Measurements from ENCODE around the gene NOL7. TPM values are rescaled to one million over a fixed set of nuclear protein-coding genes. Genes with fewer than 3 reads are reported as not detected.

Gene NOL7
- total RNA-seq, 1 donor from 2014 or later = 54.7 TPM

DNA sequence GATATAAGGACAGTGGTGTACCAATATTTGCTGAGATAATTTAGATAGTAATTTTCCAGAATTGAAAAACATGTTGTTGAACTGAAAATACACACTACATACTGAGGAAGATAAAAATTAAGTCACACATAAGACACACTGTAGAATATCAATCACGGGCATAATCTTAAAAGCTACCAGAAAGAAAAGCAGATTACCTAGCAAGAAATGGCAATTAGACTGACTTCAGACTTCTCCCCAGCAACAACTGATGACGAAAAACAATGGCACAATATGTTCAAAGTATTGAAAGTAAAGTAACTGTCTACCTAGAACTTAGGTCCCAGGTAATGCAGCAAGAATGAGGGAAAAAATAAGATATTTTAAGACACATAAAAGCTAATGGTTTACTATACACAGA is 46.5 kb downstream of the NOL7 start:
- Mint-ChIP-seq H3K9me3 (no peaks in the 10 kb centered on the region), H3K4me3 (no peak overlapping the region), H3K27me3 (ENCODE audit: low read depth) (no peaks in the 10 kb centered on the region), H3K27ac (ENCODE audit: unreplicated experiment) (no peak overlapping the region), H3K36me3 (ENCODE audit: low read depth) (peaks cover 4% of the 10 kb centered on the region), H3K4me1 (peaks cover 29% of the 10 kb centered on the region)
- TF ChIP-seq, protein P1, sequence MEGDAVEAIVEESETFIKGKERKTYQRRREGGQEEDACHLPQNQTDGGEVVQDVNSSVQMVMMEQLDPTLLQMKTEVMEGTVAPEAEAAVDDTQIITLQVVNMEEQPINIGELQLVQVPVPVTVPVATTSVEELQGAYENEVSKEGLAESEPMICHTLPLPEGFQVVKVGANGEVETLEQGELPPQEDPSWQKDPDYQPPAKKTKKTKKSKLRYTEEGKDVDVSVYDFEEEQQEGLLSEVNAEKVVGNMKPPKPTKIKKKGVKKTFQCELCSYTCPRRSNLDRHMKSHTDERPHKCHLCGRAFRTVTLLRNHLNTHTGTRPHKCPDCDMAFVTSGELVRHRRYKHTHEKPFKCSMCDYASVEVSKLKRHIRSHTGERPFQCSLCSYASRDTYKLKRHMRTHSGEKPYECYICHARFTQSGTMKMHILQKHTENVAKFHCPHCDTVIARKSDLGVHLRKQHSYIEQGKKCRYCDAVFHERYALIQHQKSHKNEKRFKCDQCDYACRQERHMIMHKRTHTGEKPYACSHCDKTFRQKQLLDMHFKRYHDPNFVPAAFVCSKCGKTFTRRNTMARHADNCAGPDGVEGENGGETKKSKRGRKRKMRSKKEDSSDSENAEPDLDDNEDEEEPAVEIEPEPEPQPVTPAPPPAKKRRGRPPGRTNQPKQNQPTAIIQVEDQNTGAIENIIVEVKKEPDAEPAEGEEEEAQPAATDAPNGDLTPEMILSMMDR (conservative IDR thresholded peaks at IDR 0.05) = no peak
- DNase-seq (ENCODE audit: low read depth, low spot score) = no peak

DNA sequence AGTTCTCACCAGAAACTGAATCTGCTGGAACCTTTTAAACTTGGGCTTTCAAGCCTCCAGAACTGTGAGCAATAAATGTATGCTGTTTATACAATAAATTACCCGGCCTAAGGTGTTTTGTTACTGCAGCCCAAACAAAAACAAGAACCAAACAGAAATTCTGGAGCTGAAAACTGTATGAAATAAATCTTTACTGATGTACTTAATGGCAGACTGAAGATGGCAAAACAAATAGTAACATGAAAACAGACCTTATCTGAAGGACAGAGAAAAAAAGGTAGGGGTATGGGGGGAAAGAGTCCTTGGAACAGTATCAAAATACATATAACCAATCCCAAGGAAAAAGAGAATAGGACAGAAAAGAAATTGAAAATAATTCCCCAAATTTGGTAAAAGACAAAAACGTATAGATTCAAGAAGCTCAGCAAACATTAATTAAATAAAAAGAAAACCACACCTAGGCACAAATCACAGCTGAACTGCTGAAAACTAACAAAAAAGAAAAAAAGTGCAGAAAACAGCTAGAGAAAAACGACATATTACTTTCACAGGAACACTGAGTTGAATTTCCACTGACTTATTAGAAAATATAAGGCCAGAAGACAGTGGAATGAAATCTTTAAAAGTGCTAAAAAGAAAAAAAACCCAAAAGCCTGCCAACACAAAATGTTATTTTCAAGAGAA is 47.7 kb downstream of the NOL7 start:
- no peak for DNase-seq (ENCODE audit: low read depth, low spot score)
- Mint-ChIP-seq H3K36me3 (ENCODE audit: low read depth) (peaks cover 4% of the 10 kb centered on the region), H3K27me3 (ENCODE audit: low read depth) (no peaks in the 10 kb centered on the region), H3K9me3 (no peaks in the 10 kb centered on the region), H3K4me1 (peaks cover 24% of the 10 kb centered on the region), H3K27ac (ENCODE audit: unreplicated experiment) (no peak overlapping the region), H3K4me3 (no peak overlapping the region)
- TF ChIP-seq, protein P1 (conservative IDR thresholded peaks at IDR 0.05) = no peak

DNA sequence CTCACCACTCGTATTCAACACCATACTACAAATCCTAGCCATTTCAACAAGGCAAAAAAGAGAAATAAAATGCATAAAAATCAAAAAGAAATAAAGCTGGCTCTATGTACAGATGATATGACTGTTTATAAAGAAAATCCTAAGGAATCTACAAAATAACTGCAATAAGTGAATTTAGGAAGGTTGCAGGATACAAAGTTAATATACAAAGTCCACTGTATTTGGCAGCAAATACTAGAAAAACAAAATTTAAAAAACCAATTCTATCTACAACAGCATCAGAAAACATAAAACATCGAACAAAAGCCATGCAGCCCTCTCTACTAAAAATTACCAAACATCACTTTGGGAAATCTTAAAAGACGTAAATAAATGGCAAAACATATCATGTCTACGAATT is 48.9 kb downstream of the NOL7 start:
- Mint-ChIP-seq H3K9me3 (no peaks in the 10 kb centered on the region), H3K36me3 (ENCODE audit: low read depth) (peaks cover 8% of the 10 kb centered on the region), H3K27me3 (ENCODE audit: low read depth) (no peaks in the 10 kb centered on the region), H3K27ac (ENCODE audit: unreplicated experiment) (no peak overlapping the region), H3K4me3 (no peak overlapping the region), H3K4me1 (peaks cover 25% of the 10 kb centered on the region)
- TF ChIP-seq, protein P1 (conservative IDR thresholded peaks at IDR 0.05) = no peak
- no peak for DNase-seq (ENCODE audit: low read depth, low spot score)

DNA sequence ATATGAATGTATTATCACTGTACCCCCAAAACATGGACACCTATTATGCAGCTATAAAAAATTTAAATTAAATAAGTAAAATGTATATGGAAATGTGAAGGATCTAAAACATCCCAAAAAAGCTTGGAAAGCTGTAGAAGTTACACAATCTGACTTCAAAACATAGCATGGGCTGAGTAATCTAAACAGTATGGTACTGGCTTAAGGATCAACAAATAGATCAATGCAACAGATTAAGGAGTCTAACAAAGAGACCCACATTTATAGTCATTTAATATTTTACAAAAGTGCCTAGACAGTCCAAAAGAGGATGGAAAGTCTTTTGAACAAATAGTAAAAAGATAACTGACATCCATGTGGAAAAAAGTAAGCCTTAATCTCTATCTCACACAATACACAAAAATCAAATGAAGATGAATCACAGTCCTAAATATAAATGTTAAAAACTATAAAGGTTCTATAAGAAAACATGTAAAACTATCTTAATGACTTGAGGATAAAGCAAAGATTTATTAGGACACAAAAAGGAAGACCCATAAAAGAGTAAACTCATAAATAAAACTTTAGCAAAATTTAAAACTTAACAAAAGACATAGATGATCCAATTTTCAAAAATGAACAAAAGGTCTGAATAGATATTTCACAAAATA is 49.7 kb downstream of the NOL7 start:
- H3K27ac Mint-ChIP-seq (ENCODE audit: unreplicated experiment) = no peak overlapping the region
- peaks cover 11% of the 10 kb centered on the region for H3K36me3 Mint-ChIP-seq (ENCODE audit: low read depth)
- no peak for DNase-seq (ENCODE audit: low read depth, low spot score)
- TF ChIP-seq, protein P1 (conservative IDR thresholded peaks at IDR 0.05) = no peak
- peaks cover 3% of the 10 kb centered on the region for H3K9me3 Mint-ChIP-seq
- H3K4me1 Mint-ChIP-seq = peaks cover 20% of the 10 kb centered on the region
- no peak overlapping the region for H3K4me3 Mint-ChIP-seq
- no peaks in the 10 kb centered on the region for H3K27me3 Mint-ChIP-seq (ENCODE audit: low read depth)

DNA sequence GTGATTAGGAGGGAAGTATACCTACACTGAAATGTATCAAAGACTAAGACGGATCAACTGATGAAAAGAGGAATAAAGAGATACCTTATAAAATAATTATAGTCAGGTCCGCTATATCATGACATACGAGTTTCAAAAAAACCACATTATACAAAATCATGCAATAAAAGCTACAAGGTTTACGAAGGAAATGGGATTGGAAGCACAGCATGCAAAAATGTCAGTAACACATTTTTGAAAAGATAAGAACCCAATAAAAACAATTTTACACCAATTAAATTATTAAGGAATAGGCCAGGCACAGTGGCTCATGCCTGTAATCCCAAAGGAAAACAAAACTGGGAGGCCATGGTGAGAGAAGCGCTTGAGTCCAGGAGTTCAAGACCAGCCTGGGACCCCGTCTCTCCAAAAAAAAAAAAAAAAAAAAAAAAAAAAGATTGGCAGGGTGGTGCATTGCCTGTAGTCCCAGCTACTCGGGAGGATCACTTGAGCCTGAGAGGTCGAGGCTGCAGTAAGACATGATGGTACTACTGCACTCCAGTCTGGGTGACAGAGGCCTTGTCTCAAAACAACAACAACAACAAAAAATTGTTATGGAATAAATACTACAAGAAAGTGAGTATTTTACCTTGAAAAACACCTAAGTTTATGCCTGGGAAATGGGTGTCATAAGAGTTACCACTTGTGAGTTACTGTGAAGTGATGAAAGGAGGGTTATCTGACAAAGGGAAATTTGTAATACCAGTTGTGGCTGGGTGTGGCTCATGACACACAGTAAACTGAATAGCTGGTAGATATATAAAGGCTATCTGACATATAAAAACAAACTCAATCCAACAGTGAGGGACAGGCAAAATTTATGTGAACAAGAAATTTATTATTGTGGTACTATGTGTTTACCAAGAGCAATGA is 51.3 kb downstream of the NOL7 start:
- no peaks in the 10 kb centered on the region for H3K27me3 Mint-ChIP-seq (ENCODE audit: low read depth)
- H3K27ac Mint-ChIP-seq (ENCODE audit: unreplicated experiment) = no peak overlapping the region
- peaks cover 14% of the 10 kb centered on the region for H3K36me3 Mint-ChIP-seq (ENCODE audit: low read depth)
- H3K4me1 Mint-ChIP-seq = peaks cover 15% of the 10 kb centered on the region
- TF ChIP-seq, protein P1 (conservative IDR thresholded peaks at IDR 0.05) = no peak
- H3K4me3 Mint-ChIP-seq = no peak overlapping the region
- no peak for DNase-seq (ENCODE audit: low read depth, low spot score)
- H3K9me3 Mint-ChIP-seq = peaks cover 5% of the 10 kb centered on the region

All from neural crest cell (in vitro differentiated cells).